ENCODE data around the gene TMEM233. TPM values are rescaled to one million over a fixed set of nuclear protein-coding genes. Genes with fewer than 3 reads are reported as not detected.
"Not testable (repeated sequence)": the region's sequence is repeated elsewhere in the genome, so short reads cannot be mapped to it uniquely, and the experiment has no call there.

The TMEM233 gene
- total RNA-seq, 1 donor from 2014 or later = not detected

DNA sequence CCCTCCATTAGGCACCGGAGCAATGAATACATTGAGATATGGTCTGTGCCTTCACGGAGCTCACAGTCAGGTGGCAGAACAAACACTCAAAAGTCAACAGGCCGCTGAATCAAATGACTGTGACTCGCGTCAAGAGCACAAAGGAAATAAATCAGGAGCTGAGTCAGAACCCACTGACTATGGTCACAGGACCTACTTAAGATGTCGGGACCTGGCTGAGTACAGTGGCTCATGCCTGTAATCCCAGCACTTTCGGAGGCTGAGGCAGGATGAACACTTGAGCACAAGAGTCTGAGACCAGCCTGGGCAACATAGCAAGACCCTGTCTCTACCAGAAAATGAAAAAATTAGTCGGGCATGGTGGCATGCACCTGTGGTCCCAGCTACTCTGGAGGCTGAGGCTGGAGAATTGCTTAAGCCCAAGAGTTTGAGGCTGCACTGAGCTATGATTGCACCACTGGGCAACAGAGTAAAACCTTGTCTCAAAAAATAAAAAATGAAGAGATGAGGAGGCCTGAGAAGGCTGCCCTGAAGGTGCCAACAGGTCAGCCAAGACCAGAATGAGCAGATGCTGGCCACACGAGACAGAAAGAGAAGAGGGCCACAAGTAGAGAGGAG is 19.9 kb downstream of the TMEM233 start:
- DNase-seq = no peak

DNA sequence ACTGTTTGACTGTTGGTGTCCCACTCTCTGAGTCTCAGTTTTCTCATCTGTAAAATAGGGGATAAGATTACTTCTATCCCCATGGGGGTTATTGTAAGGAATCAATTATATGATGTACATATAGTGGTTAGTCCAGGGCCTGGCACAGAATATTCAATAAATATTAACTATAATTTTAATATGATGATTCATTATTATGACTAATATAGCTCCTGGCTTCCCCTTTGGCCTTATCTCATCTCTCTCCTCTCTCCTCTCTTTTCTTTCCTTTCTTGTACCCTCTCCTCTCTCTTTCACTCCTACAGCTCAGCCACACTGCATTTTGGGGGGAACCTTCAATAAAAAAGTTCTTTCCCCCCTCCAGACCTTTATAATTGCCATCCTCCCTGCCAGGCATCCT is 21.1 kb downstream of the TMEM233 start:
- DNase-seq = no peak

DNA sequence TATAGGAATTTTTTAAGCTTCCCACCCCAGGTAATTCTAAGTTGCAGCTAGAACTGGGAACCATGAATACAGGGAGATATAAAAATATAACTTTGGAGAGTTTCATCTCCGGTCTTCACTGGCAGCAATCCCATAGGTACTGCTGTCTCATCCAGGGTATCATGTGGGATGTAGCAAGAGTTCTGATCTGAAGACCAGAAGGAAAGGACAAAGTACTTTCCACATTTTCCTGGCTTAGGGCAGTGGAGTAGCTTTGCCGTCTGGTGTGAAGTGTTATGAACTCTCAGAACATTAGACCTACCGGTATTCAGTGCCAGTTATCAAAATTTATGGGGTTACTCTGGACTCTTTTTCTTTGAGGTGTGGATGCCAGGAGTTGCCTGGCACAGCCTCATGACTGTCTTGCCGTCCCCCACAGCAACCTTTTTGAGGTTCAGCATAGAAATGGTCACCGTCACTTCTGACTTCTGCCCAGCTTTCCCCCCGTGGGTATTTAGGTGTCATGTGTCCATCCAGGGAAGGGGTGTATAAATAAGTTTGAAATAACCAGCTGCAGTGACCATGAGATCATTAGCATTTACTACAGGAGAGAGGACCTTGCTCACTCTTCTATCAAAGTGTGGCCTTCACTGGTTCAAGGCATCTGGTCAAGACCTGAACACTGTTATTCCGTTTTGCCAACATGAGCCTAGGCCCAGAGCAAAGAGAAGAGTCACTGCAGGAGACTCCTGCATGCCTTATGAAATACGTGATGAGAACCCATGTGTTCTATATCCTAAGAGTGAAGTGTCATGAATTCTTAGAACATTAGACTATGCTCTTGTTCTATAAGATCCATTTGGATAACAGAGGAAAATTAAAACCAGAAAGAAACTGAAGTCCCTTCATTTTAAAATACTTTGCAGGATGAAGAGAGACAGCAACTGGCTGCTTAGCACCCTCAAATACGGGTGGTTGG is 22.2 kb downstream of the TMEM233 start:
- no peak for DNase-seq

DNA sequence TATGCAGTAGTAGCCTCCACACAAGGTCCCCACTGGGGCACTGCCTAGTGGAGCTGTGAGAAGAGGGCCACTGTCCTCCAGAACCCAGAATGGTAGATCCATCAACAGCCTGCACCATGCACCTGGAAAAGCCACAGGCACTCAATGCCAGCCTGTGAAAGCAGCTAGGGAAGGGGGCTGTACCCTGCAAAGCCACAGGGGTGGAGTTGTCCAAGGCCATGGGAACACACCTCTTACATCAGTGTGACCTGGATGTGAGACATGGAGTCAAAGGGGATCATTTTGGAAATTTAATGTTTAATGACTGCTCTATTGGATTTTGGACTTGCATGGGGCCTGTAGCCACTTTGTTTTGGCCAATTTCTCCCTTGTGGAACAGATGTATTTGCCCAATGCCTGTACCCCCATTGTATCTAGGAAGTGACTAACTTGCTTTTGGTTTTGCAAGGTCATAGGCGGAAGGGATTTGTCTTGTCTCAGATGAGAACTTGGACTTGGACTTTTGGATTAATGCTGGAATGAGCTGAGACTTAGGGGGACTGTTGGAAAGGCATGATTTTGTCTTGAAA is 24.8 kb downstream of the TMEM233 start:
- not testable (repeated sequence) for DNase-seq

DNA sequence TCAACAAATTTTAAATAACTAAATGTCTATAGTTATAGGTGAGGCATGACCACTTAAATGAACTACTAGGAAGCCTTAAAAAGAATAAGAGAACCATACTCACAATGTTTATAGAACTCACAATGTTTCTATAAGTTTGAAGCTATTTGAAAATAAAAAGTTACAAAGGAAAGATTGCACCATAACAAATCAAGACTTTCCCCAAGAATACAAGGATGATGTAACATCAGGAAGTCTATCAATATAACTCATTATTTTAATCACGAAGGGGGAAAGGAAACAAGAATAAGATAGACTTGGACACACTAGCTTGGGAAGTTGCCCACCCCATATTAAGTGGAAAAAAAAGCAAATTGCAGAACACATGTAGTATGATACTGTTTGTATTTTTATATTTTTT is 26.9 kb downstream of the TMEM233 start:
- no peak for DNase-seq

DNA sequence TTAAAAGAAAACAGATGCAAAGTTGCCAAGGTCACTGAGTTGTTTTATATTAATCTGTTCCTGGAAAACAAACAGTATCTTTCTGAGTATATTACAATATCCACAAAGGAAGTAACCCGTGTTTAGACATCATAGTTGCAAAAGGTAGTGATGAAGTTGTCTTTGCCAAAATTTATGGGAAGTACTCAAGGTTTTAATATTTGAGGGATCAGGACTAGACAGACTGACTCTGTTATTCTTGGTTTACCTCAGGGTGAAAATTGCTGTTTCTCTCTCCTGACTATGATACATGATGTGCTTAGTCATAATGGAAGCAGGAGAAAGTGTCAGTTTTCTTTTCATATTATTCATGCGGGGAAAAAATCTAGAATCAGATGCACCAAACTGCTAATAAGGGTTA is 28.3 kb downstream of the TMEM233 start:
- DNase-seq = no peak

DNA sequence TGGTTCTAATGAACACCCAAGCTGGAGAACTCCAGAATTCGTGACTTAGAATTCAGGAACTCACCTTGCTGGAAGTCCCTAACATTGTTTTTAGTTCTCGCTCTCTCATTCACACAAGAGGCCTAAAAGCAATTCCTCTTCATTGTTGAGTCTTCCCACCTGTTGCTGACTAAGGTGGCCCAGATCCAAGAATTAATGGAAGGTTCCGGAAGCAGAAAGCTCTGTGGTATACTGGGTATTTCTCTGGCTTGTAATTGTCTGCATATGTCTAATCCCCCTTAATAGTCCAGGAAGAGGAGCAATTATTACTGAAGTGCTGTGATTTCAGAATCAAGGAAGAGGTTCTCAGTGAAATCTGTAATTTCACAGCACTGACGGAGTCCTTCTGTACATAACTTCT is 31.4 kb downstream of the TMEM233 start:
- no peak for DNase-seq

DNA sequence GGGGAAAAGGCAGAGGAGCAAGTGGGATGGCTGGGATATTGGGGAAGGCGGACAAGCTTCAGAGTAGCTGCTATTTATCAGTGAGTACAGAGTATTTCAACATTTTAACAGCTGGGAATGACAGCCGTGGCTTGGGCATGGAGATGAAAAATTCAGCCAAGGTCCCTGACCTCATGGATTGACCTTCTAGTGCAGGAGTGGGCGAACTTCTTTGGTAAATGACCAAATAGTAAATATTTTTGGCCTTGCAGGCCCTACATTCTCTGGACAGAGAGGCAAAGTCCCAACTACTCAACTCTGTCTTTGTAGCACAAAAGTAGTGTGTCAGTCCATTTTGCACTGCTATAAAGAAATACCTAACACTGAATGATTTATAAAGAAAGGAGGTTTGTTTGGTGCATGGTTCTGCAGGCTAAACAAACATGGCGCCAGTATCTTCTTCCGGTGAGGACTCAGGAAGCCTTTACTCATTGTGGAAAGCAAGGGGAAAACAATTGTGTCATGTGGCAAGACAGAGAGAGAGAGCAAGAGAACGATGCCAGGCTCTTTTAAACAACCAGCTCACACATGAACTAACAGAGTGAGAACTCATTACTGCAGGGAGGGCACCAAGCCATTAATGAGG is 33.6 kb downstream of the TMEM233 start:
- DNase-seq = no peak

DNA sequence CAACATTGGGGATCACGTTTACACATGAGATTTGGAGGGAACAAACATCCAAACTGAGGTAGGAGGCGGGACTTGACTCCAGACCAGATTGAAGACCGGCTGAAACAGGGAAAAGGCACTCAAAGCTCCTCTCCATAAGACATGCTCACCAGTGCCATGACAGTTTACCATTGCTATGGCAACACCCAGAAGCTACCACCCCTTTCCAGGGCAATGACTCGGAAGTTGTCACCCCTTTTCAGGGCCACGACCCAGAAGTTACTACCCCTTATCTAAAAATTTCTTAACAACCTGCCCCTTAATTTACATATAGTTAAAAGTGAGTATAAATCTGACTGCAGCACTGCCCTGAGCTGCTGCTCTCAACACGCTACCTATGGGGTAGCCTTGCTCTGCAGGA is 34.1 kb downstream of the TMEM233 start:
- DNase-seq = no peak

DNA sequence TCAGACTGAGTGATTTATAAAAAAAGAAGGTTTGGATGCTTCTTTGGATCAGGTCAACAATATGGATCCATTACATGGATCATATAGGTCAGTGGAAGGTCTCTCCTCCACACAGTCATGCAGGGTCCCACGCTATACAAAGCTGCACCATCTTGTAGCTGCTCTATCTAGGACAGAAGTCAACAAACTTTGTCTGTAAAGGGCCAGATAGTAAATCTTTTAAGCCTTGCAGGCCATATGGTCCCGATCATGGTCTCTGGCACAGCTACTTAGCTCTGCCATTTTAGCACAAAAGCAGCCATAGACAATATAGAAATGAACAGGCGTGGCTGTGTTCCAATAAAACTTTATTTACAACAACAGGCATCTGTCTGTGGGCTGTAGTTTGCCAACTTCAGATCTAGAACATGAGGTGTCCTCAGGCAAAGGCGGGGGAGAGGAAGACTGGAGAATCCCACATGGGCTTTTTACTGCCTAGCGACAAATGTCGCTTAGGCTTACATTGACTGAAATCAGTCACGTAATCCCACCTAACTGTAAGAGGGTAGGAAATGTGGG is 36.7 kb downstream of the TMEM233 start:
- no peak for DNase-seq

DNA sequence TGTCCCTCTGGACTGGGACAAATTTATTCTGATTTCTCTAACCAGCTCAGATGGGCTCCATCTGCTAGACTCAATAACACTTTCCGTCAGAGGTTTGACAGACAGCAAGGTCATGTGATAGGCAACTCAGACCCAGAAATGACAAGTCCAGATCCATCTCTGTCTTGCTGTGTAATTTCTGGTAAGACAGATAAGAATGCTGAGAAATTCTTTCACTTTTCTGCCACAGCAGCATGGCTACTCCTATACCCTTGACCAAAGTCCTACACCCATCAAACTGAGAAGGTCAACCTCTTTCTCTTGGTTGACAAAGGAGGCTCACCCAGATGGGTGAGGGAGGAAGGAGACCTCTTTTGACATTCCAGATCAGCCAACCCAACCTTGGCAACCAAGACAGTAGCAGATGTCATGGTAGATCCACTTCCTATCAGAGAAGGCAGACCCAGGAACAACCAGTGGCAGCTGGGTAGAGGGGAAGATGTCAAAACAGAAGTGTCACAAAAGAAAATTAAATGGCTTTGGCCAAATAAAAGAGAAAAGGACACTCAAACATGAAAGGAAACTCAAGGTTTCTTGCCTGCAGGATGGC is 37.5 kb downstream of the TMEM233 start:
- DNase-seq = no peak

DNA sequence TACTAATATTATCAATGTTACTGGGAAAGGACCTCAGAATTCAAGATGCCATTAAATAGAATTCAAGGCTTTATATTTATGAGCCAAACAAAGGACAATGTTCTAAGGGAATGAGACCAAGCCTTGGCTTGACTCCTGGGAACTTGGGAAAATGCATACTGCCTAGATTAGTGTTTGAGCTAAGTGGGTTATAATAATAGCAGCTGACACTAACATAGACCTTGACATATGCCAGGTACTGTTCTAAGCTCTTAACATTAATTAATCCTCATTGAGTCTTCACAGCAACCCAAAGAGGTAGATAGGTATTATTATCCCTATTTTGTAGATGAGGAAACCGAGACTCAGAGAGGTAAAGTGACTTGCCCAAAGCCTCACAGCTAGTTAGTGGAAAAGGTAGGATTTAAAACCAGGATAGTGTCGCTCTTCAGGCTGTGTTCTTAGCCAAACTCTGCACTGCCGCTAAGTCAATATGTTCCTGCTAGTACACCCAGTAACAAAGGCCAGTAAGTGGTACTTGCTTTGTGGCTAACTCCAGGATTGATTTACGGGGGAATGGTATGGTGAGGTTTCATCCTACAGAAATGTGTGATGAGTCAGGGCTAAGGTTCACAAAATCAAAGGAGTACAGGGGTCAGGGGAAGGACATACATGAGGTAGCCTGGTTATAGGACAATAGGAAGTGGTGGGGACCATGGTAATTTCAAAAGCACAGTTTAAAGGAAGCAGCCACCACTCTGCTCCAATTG is 38.5 kb downstream of the TMEM233 start:
- no peak for DNase-seq

DNA sequence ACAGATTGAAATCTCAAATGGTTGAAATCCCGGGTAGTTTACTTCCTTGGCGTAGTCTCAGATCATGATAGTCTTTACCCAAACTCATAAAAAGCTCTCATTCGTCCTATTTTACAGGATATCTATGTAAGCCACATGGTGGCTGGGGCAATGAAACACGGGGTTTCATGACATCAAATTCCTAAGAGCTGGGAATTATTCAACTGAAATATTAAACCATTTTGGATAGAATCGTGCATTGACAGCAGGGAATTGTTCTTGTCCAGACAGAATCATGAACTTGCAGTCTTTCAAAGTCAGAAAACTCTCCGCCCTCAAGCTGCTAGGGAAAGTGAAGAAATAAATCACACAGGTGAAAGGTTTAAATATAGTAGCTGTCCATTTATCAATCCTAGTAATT is 41.2 kb downstream of the TMEM233 start:
- DNase-seq = no peak

DNA sequence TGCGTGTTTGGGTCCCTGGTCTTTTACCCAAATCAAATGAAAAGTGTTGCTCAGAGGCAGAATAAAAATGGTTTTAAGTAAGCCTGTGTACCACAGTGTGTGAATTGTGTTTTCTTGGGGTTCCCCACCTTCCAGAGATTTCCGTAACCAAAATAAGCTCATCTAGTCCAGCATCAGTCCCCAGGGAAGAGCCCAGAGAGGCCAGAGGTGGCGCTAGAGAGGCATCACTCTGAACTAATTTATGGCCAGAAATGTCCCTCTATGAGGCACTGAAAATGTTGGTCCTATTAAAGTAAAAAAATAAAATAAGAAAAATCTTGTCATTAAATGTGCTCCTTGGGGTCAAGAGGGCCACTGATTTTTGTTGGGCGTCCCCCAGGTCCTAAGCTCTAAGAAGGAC is 49.4 kb downstream of the TMEM233 start:
- DNase-seq = no peak

DNA sequence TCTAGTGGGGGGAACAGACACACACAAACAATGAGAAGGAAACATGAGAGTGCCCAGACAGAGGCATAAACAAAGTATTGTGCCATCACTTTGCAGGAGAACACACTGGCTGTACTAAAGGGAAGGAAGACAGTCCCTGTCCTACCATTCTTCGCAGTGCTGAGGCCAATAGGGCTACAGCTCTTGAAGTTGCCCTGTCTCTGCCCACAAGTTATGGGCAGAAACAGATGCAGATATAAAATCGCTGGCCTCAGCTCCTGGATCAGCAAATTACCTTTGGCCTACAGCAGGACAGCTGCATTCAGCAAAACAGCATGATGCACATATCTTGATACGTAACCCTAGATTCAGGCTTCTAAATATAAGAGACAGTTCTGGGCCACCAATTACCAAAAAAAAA is 51.4 kb downstream of the TMEM233 start:
- DNase-seq = no peak

DNA sequence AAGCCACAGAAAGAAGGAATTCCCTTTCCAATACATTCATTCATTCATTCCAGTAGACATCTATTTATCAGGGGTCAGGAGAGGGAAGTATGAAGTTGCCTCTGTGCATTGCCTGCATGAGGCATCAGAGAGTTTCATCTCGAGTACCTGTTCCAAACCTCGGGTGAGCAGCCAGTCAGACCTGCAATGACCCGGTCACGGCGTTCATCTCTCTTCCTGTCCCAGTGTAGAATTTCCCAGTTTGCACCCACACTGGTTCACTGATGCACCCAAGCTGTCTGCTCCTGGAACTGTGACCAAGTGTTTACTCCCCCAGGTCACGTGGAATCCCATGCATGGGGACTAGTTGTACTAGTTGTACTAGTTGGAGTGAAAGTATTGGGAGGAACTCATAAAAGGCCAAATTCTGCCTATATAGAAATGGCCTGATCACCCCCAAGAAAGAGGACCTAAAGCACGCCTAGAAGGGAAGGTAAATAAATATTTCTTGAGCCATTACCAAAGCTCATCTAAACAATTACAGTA is 52.0 kb downstream of the TMEM233 start:
- no peak for DNase-seq

DNA sequence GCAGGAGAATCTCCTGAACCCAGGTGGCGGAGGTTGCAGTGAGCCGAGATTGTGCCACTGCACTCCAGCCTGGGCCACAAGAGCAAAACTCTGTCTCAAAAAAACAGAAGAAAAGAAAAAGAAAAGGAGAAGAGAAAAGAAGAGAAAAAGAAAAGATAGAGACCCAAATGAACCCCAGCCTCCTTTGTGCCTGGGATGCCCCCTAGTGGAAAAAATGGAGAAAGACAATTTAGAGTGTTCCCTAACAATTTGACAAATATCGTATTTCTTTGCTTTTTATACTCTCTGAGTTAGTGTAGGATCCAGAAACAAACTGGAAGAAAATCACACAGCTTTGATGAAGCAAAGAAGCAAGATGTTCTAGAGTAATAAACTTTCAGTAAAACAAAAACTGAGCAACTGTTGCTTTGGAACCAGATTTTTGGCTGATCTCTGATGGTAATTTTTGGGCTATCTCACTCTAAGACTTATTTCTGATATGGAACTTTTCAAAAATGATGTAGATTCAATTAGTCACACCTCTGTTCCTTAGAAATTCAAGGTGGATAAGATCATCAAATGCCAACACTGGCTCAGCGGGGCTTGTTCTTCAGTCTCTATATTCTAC is 55.7 kb downstream of the TMEM233 start:
- DNase-seq = no peak

DNA sequence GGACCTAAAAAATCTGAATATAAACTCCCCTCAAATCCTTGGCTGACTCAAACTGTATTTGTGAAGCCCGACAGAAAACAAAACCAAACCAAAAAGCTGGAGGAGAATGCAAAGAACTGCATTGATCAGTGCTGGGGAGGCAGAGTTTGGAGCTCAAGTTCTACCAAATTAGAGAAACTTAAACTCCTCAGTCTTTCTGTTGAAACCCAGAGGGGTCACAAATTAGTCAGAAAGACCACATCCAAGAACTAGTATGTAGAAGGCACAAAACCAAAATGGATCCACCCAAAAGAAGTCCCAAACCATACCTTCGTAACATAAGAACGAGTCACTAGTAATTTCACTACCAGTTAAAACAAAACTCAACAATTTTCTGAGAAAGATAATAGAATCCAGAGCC is 59.1 kb downstream of the TMEM233 start:
- DNase-seq = no peak

DNA sequence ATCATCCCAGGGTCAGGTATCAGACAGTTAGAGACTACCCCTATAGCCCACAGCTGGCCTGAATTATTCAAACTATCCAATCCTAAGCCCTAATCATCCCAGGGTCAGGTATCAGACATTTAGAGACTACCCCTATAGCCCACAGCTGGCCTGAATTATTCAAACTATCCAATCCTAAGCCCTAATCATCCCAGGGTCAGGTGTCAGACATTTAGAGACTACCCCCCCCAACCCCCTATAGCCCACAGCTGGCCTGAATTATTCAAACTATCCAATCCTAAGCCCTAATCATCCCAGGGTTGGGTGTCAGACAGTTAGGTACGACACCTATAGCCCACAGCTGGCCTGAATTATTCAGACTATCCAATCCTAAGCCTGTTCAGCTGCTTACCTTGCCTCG is 63.4 kb downstream of the TMEM233 start:
- DNase-seq = not testable (repeated sequence)

DNA sequence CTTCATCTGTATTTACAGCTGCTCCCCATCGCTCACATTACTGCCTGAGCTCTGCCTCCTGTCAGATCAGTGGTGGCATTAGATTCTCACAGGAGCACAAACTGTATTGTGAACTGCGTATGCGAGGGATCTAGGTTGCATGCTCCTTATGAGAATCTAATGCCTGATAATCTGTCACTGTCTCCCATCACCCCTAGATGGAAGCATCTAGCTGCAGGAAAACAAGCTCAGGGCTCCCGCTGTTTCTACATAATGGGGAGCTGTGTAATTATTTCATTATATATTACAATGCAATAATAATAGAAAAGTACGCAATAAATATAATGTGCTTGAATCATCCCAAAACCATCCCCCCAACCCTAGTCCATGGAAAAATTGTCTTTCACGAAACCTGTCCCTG is 64.6 kb downstream of the TMEM233 start:
- DNase-seq = not testable (repeated sequence)

Data from occipital lobe (tissue), 2 donors.